LNCAP (cell line): ENCODE results near the gene NT5DC1.

ENCODE experiments used
- CTCF ChIP-seq: fragments of 450-650 bp; IDR thresholded peaks from 2 replicates; pipeline ENCODE4 v1.5.1; 2017; ENCODE audit warnings: mild to moderate bottlenecking

Gene NT5DC1

GRCh38 chr6:116126032-116126431 is 25.4 kb downstream of the NT5DC1 start, which contains the start of gene COL10A1:
TSS of gene COL10A1 (minus strand) at chr6:116126132. CDS start at chr6:116125492, 640 bp downstream.
- no peak for TF ChIP-seq CTCF

- no peak for TF ChIP-seq CTCF
These were observed 27.3 kb downstream of the NT5DC1 start for GRCh38 chr6:116127771-116128493.

GRCh38 chr6:116133453-116133852 is 32.8 kb downstream of the NT5DC1 start:
- TF ChIP-seq CTCF, result no peak

- TF ChIP-seq CTCF, result no peak
These were observed 35.7 kb downstream of the NT5DC1 start for GRCh38 chr6:116136373-116136772.

GRCh38 chr6:116136933-116137340 is 36.3 kb downstream of the NT5DC1 start:
- TF ChIP-seq CTCF, result no peak

- TF ChIP-seq CTCF, result peak; percentile 61
These were observed 39.3 kb downstream of the NT5DC1 start for GRCh38 chr6:116139917-116140316.

GRCh38 chr6:116144605-116145004 is 44.0 kb downstream of the NT5DC1 start:
- no peak for TF ChIP-seq CTCF
